NCI-H1436 treated with DMSO at 0.1 percent for 48 hours (cell line): ENCODE measurements around the gene OR4D2.
"Not testable (repeated sequence)": the region's sequence is repeated elsewhere in the genome, so short reads cannot be mapped to it uniquely, and the experiment has no call there.

Experiments used
- DNase-seq: peaks from one replicate; lab custom pipeline; 2025; lab: John Stamatoyannopoulos, UW

Gene OR4D2

DNA sequence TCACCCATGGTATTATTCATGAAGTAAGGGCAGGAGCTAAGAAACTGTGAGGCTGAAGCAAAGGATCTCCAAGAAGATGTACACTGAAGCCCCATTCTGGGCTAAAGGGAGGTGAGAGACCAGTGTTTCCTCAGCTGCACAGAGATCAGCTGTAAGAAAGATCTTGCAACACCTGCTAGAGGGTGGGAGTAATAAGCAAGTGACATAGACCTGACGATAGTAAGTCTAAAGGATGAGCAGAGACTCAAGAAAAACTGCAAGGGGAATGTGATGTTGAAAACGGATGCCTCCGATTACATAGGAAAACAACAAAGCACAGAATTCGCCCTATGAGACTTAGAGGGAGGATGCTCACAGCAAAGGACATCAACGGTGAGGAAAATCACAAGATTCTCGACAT, at the start of gene OR4D2:
OR4D2 (plus strand) TSS at position 301 of the 400 bp plus-strand sequence. CDS start 2,674 bp downstream, outside the sequence.
- DNase-seq = no peak

DNA sequence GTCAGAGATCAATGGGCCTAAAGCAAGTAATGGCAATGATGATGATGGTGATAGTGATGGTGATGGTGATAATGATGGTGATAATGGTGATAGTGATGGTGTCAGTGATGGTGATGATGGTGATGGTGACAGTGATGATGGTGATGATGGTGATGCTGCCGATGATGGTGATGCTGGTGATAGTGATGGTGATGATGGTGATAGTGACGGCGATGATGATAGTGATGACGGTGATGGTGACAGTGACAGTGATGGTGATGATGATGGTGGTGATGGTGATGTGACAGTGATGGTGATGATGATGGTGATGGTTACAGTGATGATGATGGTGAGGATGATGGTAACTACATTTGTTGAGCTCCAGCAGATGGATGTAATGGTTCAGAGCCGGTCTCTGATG, 49.4 kb upstream of the OR4D2 start:
- DNase-seq = no peak

- DNase-seq = no peak
Measured at GRCh38 chr17:58119491-58119890, 47.3 kb upstream of the OR4D2 start.

- no peak for DNase-seq
Measured at GRCh38 chr17:58120195-58120822, 46.5 kb upstream of the OR4D2 start.

DNA sequence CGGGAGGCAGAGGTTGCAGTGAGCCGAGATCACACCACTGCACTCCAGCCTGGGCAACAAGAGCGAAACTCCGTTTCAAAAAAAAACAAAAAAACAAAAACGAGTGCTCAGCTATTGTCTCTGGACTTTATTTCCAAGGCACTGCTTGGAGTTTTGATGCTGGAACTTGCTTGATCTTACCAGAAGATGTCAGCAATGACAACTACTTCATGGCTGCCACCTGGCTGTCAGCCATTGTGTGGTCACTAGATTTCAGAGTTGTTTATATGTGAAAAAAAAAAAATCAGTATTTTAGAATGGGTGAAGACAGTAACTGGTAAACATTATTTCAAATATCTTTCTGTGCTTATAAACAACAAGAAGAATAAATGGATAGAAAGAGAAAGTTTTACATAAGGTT, 44.9 kb upstream of the OR4D2 start:
- DNase-seq = peak; percentile 17

DNA sequence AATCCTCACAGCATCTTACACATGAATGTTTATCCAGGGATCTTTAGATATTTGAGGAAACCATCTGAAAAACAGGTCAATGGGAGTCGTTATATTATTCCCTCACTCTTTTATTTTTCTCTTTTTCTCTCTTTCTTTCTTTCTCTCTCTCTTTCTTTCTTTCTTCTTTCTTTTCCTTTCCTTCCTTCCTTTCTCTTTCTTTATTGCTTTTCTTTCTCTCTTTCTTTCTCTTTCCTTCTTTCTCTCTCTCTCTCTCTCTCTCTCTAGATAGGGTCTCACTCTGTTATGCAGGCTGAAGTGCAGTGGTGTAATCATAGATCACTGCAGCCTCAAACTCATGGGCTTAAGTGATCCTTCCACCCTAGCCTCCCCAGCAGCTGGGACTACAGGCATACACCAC, 38.9 kb upstream of the OR4D2 start:
- no peak for DNase-seq

GRCh38 chr17:58132697-58133096, 34.1 kb upstream of the OR4D2 start:
- DNase-seq = not testable (repeated sequence)

- DNase-seq = no peak
Measured at GRCh38 chr17:58136669-58137279, 30.0 kb upstream of the OR4D2 start.

GRCh38 chr17:58141505-58141904, 25.3 kb upstream of the OR4D2 start:
- DNase-seq = no peak

DNA sequence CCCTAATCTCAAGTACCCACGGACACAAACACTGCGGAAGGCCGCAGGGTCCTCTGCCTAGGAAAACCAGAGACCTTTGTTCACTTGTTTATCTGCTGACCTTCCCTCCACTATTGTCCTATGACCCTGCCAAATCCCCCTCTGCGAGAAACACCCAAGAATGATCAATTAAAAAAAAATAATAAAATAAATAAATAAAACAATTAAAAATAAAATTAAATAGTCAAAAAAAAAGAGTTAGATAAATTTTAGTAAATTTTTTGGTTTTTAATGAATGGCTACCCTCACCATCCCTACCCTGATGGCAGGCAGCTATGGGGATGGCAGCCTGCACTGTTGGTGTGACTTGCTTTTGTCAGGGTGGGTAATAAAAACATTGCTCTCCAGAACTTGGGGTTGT, 23.4 kb upstream of the OR4D2 start:
- not testable (repeated sequence) for DNase-seq

- DNase-seq = no peak
Measured at GRCh38 chr17:58144801-58145200, 22.0 kb upstream of the OR4D2 start.

DNA sequence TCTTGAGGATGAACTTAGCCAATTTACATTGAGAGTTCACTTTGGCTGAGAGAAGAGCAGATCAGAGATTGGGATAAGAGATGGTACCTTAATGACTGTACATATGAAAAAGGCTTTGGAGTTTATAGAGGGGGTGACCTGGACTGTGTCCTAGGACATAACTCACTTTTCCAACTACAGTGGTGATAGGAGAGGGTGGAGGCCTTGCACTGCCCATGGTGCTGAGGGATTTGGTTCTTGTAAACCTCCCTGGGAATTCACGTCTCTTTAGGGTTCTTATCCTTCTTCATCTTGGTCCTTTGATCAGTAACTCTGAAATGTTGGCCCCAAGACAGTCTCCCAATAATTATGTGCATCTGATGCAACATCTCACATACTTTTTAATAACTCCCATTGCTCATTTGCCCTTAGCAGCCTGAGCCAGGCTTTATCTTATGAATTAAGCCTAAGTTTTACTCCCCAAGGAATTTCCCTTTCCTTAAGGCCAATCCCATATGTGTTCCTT, 18.8 kb upstream of the OR4D2 start, which contains the start of gene OR4D1:
OR4D1 (plus strand) TSS at position 455 of the 505 bp plus-strand sequence. CDS start 6,770 bp downstream, outside the sequence.
- DNase-seq = no peak

DNA sequence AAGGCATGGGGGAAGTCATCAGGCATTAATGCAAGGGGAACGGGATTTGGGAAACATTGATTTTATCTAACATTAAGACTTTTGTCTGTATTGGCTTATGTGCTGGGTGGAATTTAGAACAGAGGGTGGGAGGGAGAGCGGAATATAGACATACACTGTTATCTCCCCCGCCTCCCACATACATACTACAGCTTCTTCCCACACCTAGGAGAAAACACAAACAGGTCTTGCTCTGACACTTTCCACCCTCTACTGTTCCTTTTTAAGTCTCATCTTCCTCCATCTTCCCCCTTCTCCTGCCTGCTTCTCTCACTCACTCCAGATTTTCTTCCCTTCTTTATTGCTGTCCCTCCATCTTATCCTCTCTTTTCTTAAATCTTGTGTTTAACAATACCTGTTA, 18.2 kb upstream of the OR4D2 start:
- no peak for DNase-seq

DNA sequence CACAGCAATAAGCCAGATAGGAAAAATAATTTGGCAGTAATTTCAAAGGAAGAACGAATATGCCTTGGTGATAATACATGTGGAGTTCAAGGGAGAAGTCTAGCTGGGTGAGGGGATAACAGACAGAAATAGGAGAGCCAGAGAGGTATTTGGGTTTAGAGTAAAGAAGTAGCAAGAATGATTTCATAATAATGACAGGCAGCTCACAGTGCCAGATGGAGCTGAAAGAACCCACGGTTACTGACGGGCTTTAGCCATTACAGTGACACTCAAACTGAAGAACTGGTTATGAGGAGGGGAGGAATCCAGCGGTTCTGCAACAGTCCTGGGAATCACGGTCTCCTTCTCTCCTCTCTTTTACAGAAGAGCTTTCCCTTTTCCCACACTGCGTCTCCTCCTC, 16.4 kb upstream of the OR4D2 start:
- no peak for DNase-seq

GRCh38 chr17:58153046-58153445, 13.7 kb upstream of the OR4D2 start:
- DNase-seq = no peak

- no peak for DNase-seq
Measured at GRCh38 chr17:58153671-58154070, 13.1 kb upstream of the OR4D2 start.

DNA sequence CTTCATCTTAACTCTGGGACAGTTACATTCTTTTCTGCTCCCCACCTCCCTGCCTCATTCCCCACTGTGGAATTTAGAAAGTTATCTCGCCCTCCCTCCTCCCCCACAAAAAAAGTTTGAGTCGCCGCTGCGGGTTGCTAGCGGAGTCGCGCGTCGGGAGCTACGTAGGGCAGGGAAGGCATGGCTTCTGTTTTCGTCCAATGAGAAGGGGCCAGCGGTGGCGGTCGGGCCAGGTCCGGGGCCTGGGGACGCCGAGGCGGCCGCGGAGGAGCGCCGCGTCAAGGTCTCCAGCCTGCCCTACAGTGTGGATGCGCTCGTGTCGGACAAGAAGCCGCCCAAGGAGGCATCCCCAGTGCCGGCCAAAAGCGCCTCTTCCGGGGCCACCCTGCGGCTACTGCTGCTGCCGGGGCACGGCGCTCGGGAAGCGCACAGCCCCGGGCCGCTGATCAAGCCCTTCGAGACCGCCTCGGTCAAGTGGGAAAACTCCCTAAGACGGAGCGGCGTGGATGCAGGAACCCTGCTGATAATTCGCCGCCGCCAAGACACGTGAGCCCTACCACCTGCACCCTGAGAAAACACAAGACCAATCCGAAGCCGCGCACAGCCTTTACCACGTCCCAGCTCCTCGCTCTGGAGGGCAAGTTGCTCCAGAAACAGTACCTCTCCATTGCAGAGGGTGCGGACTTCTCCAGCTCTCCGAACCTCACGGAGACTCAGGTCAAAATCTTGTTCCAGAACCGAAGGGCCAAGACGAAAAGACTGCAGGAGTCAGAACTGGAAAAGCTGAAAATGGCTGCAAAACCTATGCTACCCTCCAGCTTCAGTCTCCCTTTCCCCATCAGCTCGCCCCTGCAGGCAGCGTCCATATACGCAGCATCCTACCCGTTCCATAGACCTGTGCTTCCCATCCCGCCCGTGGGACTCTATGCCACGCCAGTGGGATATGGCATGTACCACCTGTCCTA, 9.7 kb upstream of the OR4D2 start:
- no peak for DNase-seq

- no peak for DNase-seq
Measured at GRCh38 chr17:58158181-58158580, 8.6 kb upstream of the OR4D2 start.

DNA sequence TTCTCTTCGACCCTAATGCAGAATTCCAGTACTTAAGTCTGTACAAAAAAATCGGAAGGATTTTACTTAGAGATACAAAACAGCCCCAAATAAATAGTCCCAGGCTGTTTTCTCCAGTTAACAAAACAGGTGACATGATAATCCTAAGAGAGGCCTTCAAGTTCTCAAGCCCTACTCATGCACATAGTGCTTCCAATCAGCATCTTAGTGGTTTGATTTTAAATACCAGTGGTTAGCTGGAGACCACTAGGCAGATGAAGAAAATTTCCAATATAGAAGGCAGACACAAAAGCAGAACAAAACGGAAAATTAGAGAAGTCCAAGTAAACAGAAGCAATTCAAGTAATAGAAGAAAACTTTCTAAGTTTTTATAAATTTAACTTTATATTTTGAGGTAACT, 5.2 kb upstream of the OR4D2 start:
- DNase-seq = no peak

- no peak for DNase-seq
Measured at GRCh38 chr17:58165981-58166380, 801 bp upstream of the OR4D2 start.

- no peak for DNase-seq
Measured at GRCh38 chr17:58170622-58171021, 3.8 kb downstream of the OR4D2 start.

DNA sequence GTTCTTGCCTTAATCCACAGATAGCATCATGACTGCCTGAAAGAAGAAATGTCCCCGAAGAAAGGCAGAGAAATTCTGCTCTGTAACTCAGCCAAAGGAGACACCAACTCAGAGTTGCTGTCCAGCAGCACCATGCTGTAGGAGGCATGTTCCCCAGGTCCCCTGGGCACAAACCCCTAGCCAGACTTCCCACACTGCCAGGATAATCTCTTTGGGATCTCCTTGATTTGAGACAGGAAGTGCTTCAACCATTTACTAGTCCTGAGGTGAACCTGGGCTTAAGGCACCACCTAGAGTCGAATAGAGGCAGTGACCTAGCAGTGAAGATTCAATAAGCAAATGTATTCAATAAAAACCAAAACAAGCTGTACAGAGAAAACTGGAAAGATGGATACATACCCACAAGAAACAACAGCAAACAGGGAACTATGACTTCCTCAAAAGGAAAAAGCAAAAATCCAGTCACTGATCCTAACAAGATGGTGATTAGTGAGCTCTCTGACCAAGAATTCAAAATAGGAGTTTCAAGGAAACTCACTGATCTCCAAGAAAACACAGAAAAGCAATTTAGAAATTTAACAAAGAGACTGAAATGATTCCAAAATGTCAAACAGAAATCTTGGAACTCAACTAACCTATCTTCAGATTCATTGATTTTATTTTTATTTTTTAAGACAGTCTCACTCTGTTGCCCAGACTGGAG, 5.7 kb downstream of the OR4D2 start:
- DNase-seq = peak; percentile 11
